Measurements from ENCODE around the gene EXD3. TPM values are rescaled to one million over a fixed set of nuclear protein-coding genes. Genes with fewer than 3 reads are reported as not detected.

The EXD3 gene
- polyA plus RNA-seq, 1 of the 3 experiments (the other 2 are of a cell fraction), result 11.5 TPM

DNA sequence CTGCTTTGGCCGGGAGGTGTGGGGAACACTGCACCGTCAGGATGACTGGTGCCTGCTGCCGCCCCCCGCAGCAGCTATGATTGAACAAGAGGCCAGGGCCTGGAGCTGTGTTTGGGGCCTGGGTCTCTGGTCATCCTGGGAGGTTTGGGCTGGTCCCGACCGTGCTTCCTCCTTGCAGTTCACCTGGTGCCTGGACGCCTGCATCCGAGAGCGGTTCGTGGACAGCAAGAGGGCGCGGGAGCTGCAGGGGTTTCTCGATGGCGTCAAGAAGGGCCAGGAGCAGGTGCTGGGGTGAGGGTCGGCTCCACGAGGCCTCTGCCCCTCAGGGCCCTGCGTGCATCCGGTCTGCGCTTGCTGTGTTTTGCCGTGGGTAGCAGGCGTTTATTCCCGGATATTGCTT, 158.9 kb downstream of the EXD3 start (continued):
- TF ChIP-seq, protein P1, sequence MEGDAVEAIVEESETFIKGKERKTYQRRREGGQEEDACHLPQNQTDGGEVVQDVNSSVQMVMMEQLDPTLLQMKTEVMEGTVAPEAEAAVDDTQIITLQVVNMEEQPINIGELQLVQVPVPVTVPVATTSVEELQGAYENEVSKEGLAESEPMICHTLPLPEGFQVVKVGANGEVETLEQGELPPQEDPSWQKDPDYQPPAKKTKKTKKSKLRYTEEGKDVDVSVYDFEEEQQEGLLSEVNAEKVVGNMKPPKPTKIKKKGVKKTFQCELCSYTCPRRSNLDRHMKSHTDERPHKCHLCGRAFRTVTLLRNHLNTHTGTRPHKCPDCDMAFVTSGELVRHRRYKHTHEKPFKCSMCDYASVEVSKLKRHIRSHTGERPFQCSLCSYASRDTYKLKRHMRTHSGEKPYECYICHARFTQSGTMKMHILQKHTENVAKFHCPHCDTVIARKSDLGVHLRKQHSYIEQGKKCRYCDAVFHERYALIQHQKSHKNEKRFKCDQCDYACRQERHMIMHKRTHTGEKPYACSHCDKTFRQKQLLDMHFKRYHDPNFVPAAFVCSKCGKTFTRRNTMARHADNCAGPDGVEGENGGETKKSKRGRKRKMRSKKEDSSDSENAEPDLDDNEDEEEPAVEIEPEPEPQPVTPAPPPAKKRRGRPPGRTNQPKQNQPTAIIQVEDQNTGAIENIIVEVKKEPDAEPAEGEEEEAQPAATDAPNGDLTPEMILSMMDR (IDR thresholded peaks at IDR 0.05), result no peak

DNA sequence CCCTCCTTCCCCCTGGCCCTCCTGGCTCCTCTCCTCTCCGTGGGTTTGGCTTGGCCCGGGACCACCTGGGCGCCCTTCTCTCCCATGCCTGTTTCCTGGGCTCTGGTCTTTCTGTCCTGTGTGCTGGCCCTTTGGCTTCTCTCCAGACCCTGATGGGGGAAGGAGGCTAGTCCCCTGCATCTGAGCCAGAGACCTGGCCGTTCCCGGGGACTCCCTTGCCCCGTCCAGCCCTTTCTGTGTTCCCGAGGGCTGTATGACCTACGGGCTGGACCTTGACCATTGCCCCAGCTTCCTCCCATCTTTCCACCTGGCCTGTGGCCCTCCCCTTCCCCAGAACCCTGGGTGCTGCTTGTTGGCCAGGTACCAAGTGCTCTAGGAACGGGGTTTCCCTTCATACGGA, 159.5 kb downstream of the EXD3 start:
- ChIA-PET CTCF (interaction anchor here (0.8 to 3.1 kb wide), 2 partner anchors 10 to 23 kb away, joined by 3 to 18 read pairs; partner anchors contain the start of gene TUBB4B), POLR2A (no interaction called here)
- Histone ChIP-seq H3K27me3 (ENCODE audit: insufficient read depth) (no peaks in the 10 kb centered on the region), H3K4me3 (ENCODE audit: low read depth in 2 of 2, low read length in 1 of 2) (no peak overlapping the region), H3K27ac (ENCODE audit: low read depth in 2 of 2, low read length in 1 of 2) (no peak overlapping the region), H4K20me1 (ENCODE audit: insufficient read depth) (no peaks in the 10 kb centered on the region), H3K9ac (no peak overlapping the region), H3F3A (replicated peaks; ENCODE audit: insufficient read depth) (peaks cover 3% of the 10 kb centered on the region), H3K4me1 (ENCODE audit: control insufficient read depth in 1 of 2, insufficient read depth in 2 of 2, low read depth in 1 of 2, low read length in 1 of 2) (no peaks in the 10 kb centered on the region), H3K4me2 (no peak overlapping the region), H3K36me3 (replicated peaks in 1 of 2; ENCODE audit: control insufficient read depth in 1 of 2, insufficient read depth in 2 of 2, low read length in 1 of 2) (peaks cover 19 to 33% of the 10 kb centered on the region in 2 experiments), H3K9me2 (no peaks in the 10 kb centered on the region), H3K79me2 (ENCODE audit: insufficient read depth) (peaks cover 15% of the 10 kb centered on the region), H2AFZ (ENCODE audit: low read depth) (no peak overlapping the region), H3K9me3 (no peaks in the 10 kb centered on the region)
- no peak for DNase-seq
- 90% methylated on average over 8 of the region's 10 CpGs for WGBS (ENCODE audit: low lambda C conversion rate)
- no peak for TF ChIP-seq NFIC (IDR thresholded peaks at IDR 0.05; ENCODE audit: borderline replicate concordance)
- TF ChIP-seq, protein P2, sequence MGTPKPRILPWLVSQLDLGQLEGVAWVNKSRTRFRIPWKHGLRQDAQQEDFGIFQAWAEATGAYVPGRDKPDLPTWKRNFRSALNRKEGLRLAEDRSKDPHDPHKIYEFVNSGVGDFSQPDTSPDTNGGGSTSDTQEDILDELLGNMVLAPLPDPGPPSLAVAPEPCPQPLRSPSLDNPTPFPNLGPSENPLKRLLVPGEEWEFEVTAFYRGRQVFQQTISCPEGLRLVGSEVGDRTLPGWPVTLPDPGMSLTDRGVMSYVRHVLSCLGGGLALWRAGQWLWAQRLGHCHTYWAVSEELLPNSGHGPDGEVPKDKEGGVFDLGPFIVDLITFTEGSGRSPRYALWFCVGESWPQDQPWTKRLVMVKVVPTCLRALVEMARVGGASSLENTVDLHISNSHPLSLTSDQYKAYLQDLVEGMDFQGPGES (IDR thresholded peaks at IDR 0.05; ENCODE audit: low read depth, low read length), result no peak

DNA sequence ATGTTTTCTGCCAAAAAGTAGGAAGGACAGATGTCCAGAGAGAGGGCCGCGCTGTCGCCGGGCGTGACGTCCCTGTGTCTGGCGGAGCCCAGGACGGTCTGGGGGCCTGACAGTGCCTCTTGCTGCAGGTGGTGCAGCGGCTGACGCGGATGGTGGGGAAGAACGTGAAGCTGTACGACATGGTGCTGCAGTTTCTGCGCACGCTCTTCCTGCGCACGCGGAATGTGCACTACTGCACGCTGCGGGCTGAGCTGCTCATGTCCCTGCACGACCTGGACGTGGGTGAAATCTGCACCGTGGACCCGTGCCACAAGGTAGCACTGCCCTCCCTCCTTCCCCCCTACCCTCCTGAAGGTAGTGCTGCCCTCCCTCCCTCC, 160.1 kb downstream of the EXD3 start:
- Histone ChIP-seq H3K9me2 (no peaks in the 10 kb centered on the region), H3F3A (replicated peaks; ENCODE audit: insufficient read depth) (peaks cover 3% of the 10 kb centered on the region), H3K79me2 (ENCODE audit: insufficient read depth) (peaks cover 22% of the 10 kb centered on the region), H2AFZ (ENCODE audit: low read depth) (no peak overlapping the region), H3K36me3 (replicated peaks in 1 of 2; ENCODE audit: control insufficient read depth in 1 of 2, insufficient read depth in 2 of 2, low read length in 1 of 2) (peaks cover 19 to 32% of the 10 kb centered on the region in 2 experiments), H3K9me3 (no peaks in the 10 kb centered on the region), H3K4me1 (ENCODE audit: control insufficient read depth in 1 of 2, insufficient read depth in 2 of 2, low read depth in 1 of 2, low read length in 1 of 2) (no peaks in the 10 kb centered on the region), H3K9ac (no peak overlapping the region), H3K27ac (ENCODE audit: low read depth in 2 of 2, low read length in 1 of 2) (no peak overlapping the region), H3K4me2 (no peak overlapping the region), H3K4me3 (ENCODE audit: low read depth in 2 of 2, low read length in 1 of 2) (no peak overlapping the region), H4K20me1 (ENCODE audit: insufficient read depth) (no peaks in the 10 kb centered on the region), H3K27me3 (ENCODE audit: insufficient read depth) (no peaks in the 10 kb centered on the region)
- no peak for DNase-seq
- 93% methylated on average over 24 of the region's 24 CpGs for WGBS (ENCODE audit: low lambda C conversion rate)
- no peak for TF ChIP-seq SIN3A (IDR thresholded peaks at IDR 0.05; ENCODE audit: borderline replicate concordance, low read depth, low read length)
- TF ChIP-seq, protein P3, sequence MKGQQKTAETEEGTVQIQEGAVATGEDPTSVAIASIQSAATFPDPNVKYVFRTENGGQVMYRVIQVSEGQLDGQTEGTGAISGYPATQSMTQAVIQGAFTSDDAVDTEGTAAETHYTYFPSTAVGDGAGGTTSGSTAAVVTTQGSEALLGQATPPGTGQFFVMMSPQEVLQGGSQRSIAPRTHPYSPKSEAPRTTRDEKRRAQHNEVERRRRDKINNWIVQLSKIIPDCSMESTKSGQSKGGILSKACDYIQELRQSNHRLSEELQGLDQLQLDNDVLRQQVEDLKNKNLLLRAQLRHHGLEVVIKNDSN (IDR thresholded peaks at IDR 0.05; ENCODE audit: borderline replicate concordance, low read depth), result no peak
- TF ChIP-seq NFIC (IDR thresholded peaks at IDR 0.05; ENCODE audit: borderline replicate concordance), result no peak
- TF ChIP-seq EZH2phosphoT487 (IDR thresholded peaks at IDR 0.05; ENCODE audit: borderline replicate concordance, low read depth), result no peak
- no peak for TF ChIP-seq YY1 (IDR thresholded peaks at IDR 0.05; ENCODE audit: low read depth)
- no peak for TF ChIP-seq FOSL2 (IDR thresholded peaks at IDR 0.05; ENCODE audit: borderline replicate concordance, low read depth)
- no peak for TF ChIP-seq RAD21 (IDR thresholded peaks at IDR 0.05; ENCODE audit: low read length)
- TF ChIP-seq NRF1 (IDR thresholded peaks at IDR 0.05; ENCODE audit: low read depth, low read length), result no peak
- TF ChIP-seq MEF2A (IDR thresholded peaks at IDR 0.05; ENCODE audit: borderline replicate concordance, low read depth), result no peak
- TF ChIP-seq RFX5 (IDR thresholded peaks at IDR 0.05; ENCODE audit: low read length), result no peak
- no peak for TF ChIP-seq JUND (IDR thresholded peaks at IDR 0.05)
- ChIA-PET CTCF (interaction anchor here (0.8 to 3.1 kb wide), 3 partner anchors 11 to 25 kb away, joined by 3 to 26 read pairs (median 18); partner anchors contain the start of gene TUBB4B), POLR2A (interaction anchor here (1.6 kb wide), 1 partner anchor 10 kb away, joined by 8 read pairs; no protein-coding TSS in a partner anchor)

Data from SK-N-SH (cell line).